ENCODE measurements around the gene ZMIZ1. TPM values are rescaled to one million over a fixed set of nuclear protein-coding genes. Genes with fewer than 3 reads are reported as not detected.

ZMIZ1 gene
- total RNA-seq, 5 donors from 2014 or later (not counting 1 experiment from before 2014, with no cell fraction given), result 16.8 to 27.1 (median 21.2) TPM

GRCh38 chr10:79063661-79064492 is 4.9 kb upstream of the ZMIZ1 start:
- Mint-ChIP-seq H3K4me1 (peaks cover 38 to 50% (median 44%) of the 10 kb centered on the region in 3 donors), H3K36me3 (no peaks in the 10 kb centered on the region), H3K4me3 (peak overlapping the region in 1 of 3 donors; percentile 10), H3K9me3 (no peaks in the 10 kb centered on the region), H3K27me3 (no peaks in the 10 kb centered on the region), H3K27ac (peak overlapping the region; percentile 53 to 82)
- no peaks in the 10 kb centered on the region for H3K36me3 ChIP-seq (ENCODE audit: control insufficient read depth in 2 of 2, extremely low read depth in 1 of 2, insufficient read depth in 1 of 2, low read length in 1 of 2)
- ChIA-PET POLR2A (interaction anchor here (0.6 kb wide), 2 partner anchors 12 to 485 kb away, joined by 3 to 6 read pairs; no protein-coding TSS in a partner anchor), CTCF (no interaction called here)
- no peak overlapping the region for H3K4me3 ChIP-seq (ENCODE audit: control insufficient read depth in 1 of 2, extremely low read depth in 1 of 2, low read length in 1 of 2)
- peak in 11 of 35 experiments; percentile 21 to 69 (median 30) for DNase-seq
- 79% methylated on average over 5 of the region's 8 CpGs for WGBS (ENCODE audit: insufficient coverage)
- peaks cover 0 to 4% of the 10 kb centered on the region in 2 experiments for H3K27me3 ChIP-seq (replicated peaks in 1 of 2; ENCODE audit: control insufficient read depth in 2 of 2, extremely low read depth in 1 of 2, insufficient read depth in 2 of 2, low read length in 1 of 2)
- no peaks in the 10 kb centered on the region for H3K9me3 ChIP-seq
- H3K4me1 ChIP-seq (ENCODE audit: control insufficient read depth in 1 of 2, extremely low read depth in 1 of 2, insufficient read depth in 2 of 2, low read length in 2 of 2), result peaks cover 14 to 50% of the 10 kb centered on the region in 2 experiments
- peak in 1 of 4 experiments; percentile 15 for ATAC-seq (replicated peaks in 1 of 4)
- H3K27ac ChIP-seq (ENCODE audit: low read length), result no peak overlapping the region

GRCh38 chr10:79065091-79065551 is 3.6 kb upstream of the ZMIZ1 start:
- WGBS (ENCODE audit: insufficient coverage), result 83% methylated on average over 1 of the region's 2 CpGs
- ChIA-PET POLR2A (no interaction called here), CTCF (no interaction called here)
- H3K4me1 Mint-ChIP-seq, result peaks cover 38 to 48% (median 44%) of the 10 kb centered on the region in 3 donors
- H3K27me3 Mint-ChIP-seq, result no peaks in the 10 kb centered on the region
- DNase-seq, result no peak
- Histone ChIP-seq H3K36me3 (ENCODE audit: control insufficient read depth in 2 of 2, extremely low read depth in 1 of 2, insufficient read depth in 1 of 2, low read length in 1 of 2) (no peaks in the 10 kb centered on the region), H3K27ac (ENCODE audit: low read length) (no peak overlapping the region), H3K4me1 (ENCODE audit: control insufficient read depth in 1 of 2, extremely low read depth in 1 of 2, insufficient read depth in 2 of 2, low read length in 2 of 2) (peaks cover 14 to 53% of the 10 kb centered on the region in 2 experiments), H3K27me3 (replicated peaks in 1 of 2; ENCODE audit: control insufficient read depth in 2 of 2, extremely low read depth in 1 of 2, insufficient read depth in 2 of 2, low read length in 1 of 2) (peaks cover 0 to 4% of the 10 kb centered on the region in 2 experiments), H3K9me3 (no peaks in the 10 kb centered on the region), H3K4me3 (ENCODE audit: control insufficient read depth in 1 of 2, extremely low read depth in 1 of 2, low read length in 1 of 2) (no peak overlapping the region)
- H3K4me3 Mint-ChIP-seq, result peak overlapping the region in 2 of 3 donors; percentile 41 to 95
- no peaks in the 10 kb centered on the region for H3K36me3 Mint-ChIP-seq
- peak overlapping the region; percentile 73 to 76 for H3K27ac Mint-ChIP-seq
- H3K9me3 Mint-ChIP-seq, result no peaks in the 10 kb centered on the region
- ATAC-seq (replicated peaks in 1 of 4), result no peak

- CTCF ChIA-PET, result no interaction called here
- peaks cover 39 to 50% (median 44%) of the 10 kb centered on the region in 3 donors for H3K4me1 Mint-ChIP-seq
- H3K36me3 Mint-ChIP-seq, result no peaks in the 10 kb centered on the region
- H3K27me3 Mint-ChIP-seq, result no peaks in the 10 kb centered on the region
- ATAC-seq (replicated peaks in 1 of 4), result no peak
- H3K27ac Mint-ChIP-seq, result peak overlapping the region; percentile 73 to 76
- peaks cover 14 to 58% of the 10 kb centered on the region in 2 experiments for H3K4me1 ChIP-seq (ENCODE audit: control insufficient read depth in 1 of 2, extremely low read depth in 1 of 2, insufficient read depth in 2 of 2, low read length in 2 of 2)
- H3K4me3 Mint-ChIP-seq, result peak overlapping the region; percentile 73 to 95 (median 83)
- no peaks in the 10 kb centered on the region for H3K36me3 ChIP-seq (ENCODE audit: control insufficient read depth in 2 of 2, extremely low read depth in 1 of 2, insufficient read depth in 1 of 2, low read length in 1 of 2)
- no peaks in the 10 kb centered on the region for H3K9me3 Mint-ChIP-seq
- H3K4me3 ChIP-seq (ENCODE audit: control insufficient read depth in 1 of 2, extremely low read depth in 1 of 2, low read length in 1 of 2), result no peak overlapping the region
- no peak overlapping the region for H3K27ac ChIP-seq (ENCODE audit: low read length)
- DNase-seq, result no peak
- peaks cover 0 to 5% of the 10 kb centered on the region in 2 experiments for H3K27me3 ChIP-seq (replicated peaks in 1 of 2; ENCODE audit: control insufficient read depth in 2 of 2, extremely low read depth in 1 of 2, insufficient read depth in 2 of 2, low read length in 1 of 2)
- POLR2A ChIA-PET, result no interaction called here
- H3K9me3 ChIP-seq, result no peaks in the 10 kb centered on the region
- 63% methylated on average over 1 of the region's 2 CpGs for WGBS (ENCODE audit: insufficient coverage)
Measured at GRCh38 chr10:79065853-79066252, 2.9 kb upstream of the ZMIZ1 start.

- CTCF ChIA-PET, result interaction anchor here (0.6 to 0.8 kb wide), 2 partner anchors 14 to 19 kb away, joined by 5 read pairs; no protein-coding TSS in a partner anchor
- peak overlapping the region; percentile 52 to 76 for H3K27ac Mint-ChIP-seq
- no peaks in the 10 kb centered on the region for H3K36me3 ChIP-seq (ENCODE audit: control insufficient read depth in 2 of 2, extremely low read depth in 1 of 2, insufficient read depth in 1 of 2, low read length in 1 of 2)
- no peaks in the 10 kb centered on the region for H3K36me3 Mint-ChIP-seq
- DNase-seq (peak in 2 of 35 experiments; percentile 17 to 40), ATAC-seq (replicated peaks in 1 of 4) (peak in 1 of 4 experiments; percentile 1)
- H3K4me3 ChIP-seq (ENCODE audit: control insufficient read depth in 1 of 2, extremely low read depth in 1 of 2, low read length in 1 of 2), result peak overlapping the region; percentile 55 to 67
- H3K4me1 Mint-ChIP-seq, result peaks cover 47 to 57% (median 51%) of the 10 kb centered on the region in 3 donors
- H3K27me3 Mint-ChIP-seq, result no peaks in the 10 kb centered on the region
- peaks cover 17 to 66% of the 10 kb centered on the region in 2 experiments for H3K4me1 ChIP-seq (ENCODE audit: control insufficient read depth in 1 of 2, extremely low read depth in 1 of 2, insufficient read depth in 2 of 2, low read length in 2 of 2)
- H3K27me3 ChIP-seq (replicated peaks in 1 of 2; ENCODE audit: control insufficient read depth in 2 of 2, extremely low read depth in 1 of 2, insufficient read depth in 2 of 2, low read length in 1 of 2), result peaks cover 0 to 12% of the 10 kb centered on the region in 2 experiments
- peak overlapping the region; percentile 73 to 95 (median 83) for H3K4me3 Mint-ChIP-seq
- no peaks in the 10 kb centered on the region for H3K9me3 Mint-ChIP-seq
- H3K27ac ChIP-seq (ENCODE audit: low read length), result peak overlapping the region; percentile 81
- POLR2A ChIA-PET, result interaction anchor here in 1 of 2 donors (1.0 kb wide), 1 partner anchor 39 kb away, joined by 3 read pairs; no protein-coding TSS in a partner anchor
- WGBS (ENCODE audit: insufficient coverage), result 19% methylated on average over 23 of the region's 37 CpGs
- H3K9me3 ChIP-seq, result no peaks in the 10 kb centered on the region
Measured at GRCh38 chr10:79066411-79067240, 2.1 kb upstream of the ZMIZ1 start.

GRCh38 chr10:79067241-79068202 is 1.2 kb upstream of the ZMIZ1 start:
- H3K4me1 Mint-ChIP-seq, result peaks cover 53 to 64% (median 57%) of the 10 kb centered on the region in 3 donors
- DNase-seq (peak; percentile 64 to 89 (median 77)), ATAC-seq (replicated peaks in 1 of 4) (peak; percentile 37 to 42 (median 40))
- H3K9me3 ChIP-seq, result no peaks in the 10 kb centered on the region
- peaks cover 17 to 67% of the 10 kb centered on the region in 2 experiments for H3K4me1 ChIP-seq (ENCODE audit: control insufficient read depth in 1 of 2, extremely low read depth in 1 of 2, insufficient read depth in 2 of 2, low read length in 2 of 2)
- H3K4me3 ChIP-seq (ENCODE audit: control insufficient read depth in 1 of 2, extremely low read depth in 1 of 2, low read length in 1 of 2), result peak overlapping the region; percentile 67 to 97
- POLR2A ChIA-PET, result interaction anchor here in 1 of 2 donors (1.0 kb wide), 1 partner anchor 40 kb away, joined by 3 read pairs; no protein-coding TSS in a partner anchor
- H3K36me3 ChIP-seq (ENCODE audit: control insufficient read depth in 2 of 2, extremely low read depth in 1 of 2, insufficient read depth in 1 of 2, low read length in 1 of 2), result no peaks in the 10 kb centered on the region
- under 1% methylated on average over 64 of the region's 81 CpGs for WGBS (ENCODE audit: insufficient coverage)
- H3K9me3 Mint-ChIP-seq, result no peaks in the 10 kb centered on the region
- no peaks in the 10 kb centered on the region for H3K36me3 Mint-ChIP-seq
- peaks cover 0 to 11% of the 10 kb centered on the region in 2 experiments for H3K27me3 ChIP-seq (replicated peaks in 1 of 2; ENCODE audit: control insufficient read depth in 2 of 2, extremely low read depth in 1 of 2, insufficient read depth in 2 of 2, low read length in 1 of 2)
- CTCF ChIA-PET, result interaction anchor here (0.6 to 0.8 kb wide), 3 partner anchors 15 to 93 kb away, joined by 3 to 5 read pairs (median 5); no protein-coding TSS in a partner anchor
- no peaks in the 10 kb centered on the region for H3K27me3 Mint-ChIP-seq
- H3K4me3 Mint-ChIP-seq, result peak overlapping the region; percentile 83 to 95 (median 84)
- peak overlapping the region; percentile 41 for H3K27ac ChIP-seq (ENCODE audit: low read length)
- H3K27ac Mint-ChIP-seq, result peak overlapping the region; percentile 68 to 82

Data from T-cell (primary cell).